ENCODE measurements around the gene NGRN. TPM values are rescaled to one million over a fixed set of nuclear protein-coding genes. Genes with fewer than 3 reads are reported as not detected.

NGRN gene
- total and polyA plus RNA-seq, 2 experiments from 2014 or later = 88.9 to 131 TPM

GRCh38 chr15:90297021-90297420 is 31.5 kb downstream of the NGRN start (continued):
- TF ChIP-seq, protein P1, sequence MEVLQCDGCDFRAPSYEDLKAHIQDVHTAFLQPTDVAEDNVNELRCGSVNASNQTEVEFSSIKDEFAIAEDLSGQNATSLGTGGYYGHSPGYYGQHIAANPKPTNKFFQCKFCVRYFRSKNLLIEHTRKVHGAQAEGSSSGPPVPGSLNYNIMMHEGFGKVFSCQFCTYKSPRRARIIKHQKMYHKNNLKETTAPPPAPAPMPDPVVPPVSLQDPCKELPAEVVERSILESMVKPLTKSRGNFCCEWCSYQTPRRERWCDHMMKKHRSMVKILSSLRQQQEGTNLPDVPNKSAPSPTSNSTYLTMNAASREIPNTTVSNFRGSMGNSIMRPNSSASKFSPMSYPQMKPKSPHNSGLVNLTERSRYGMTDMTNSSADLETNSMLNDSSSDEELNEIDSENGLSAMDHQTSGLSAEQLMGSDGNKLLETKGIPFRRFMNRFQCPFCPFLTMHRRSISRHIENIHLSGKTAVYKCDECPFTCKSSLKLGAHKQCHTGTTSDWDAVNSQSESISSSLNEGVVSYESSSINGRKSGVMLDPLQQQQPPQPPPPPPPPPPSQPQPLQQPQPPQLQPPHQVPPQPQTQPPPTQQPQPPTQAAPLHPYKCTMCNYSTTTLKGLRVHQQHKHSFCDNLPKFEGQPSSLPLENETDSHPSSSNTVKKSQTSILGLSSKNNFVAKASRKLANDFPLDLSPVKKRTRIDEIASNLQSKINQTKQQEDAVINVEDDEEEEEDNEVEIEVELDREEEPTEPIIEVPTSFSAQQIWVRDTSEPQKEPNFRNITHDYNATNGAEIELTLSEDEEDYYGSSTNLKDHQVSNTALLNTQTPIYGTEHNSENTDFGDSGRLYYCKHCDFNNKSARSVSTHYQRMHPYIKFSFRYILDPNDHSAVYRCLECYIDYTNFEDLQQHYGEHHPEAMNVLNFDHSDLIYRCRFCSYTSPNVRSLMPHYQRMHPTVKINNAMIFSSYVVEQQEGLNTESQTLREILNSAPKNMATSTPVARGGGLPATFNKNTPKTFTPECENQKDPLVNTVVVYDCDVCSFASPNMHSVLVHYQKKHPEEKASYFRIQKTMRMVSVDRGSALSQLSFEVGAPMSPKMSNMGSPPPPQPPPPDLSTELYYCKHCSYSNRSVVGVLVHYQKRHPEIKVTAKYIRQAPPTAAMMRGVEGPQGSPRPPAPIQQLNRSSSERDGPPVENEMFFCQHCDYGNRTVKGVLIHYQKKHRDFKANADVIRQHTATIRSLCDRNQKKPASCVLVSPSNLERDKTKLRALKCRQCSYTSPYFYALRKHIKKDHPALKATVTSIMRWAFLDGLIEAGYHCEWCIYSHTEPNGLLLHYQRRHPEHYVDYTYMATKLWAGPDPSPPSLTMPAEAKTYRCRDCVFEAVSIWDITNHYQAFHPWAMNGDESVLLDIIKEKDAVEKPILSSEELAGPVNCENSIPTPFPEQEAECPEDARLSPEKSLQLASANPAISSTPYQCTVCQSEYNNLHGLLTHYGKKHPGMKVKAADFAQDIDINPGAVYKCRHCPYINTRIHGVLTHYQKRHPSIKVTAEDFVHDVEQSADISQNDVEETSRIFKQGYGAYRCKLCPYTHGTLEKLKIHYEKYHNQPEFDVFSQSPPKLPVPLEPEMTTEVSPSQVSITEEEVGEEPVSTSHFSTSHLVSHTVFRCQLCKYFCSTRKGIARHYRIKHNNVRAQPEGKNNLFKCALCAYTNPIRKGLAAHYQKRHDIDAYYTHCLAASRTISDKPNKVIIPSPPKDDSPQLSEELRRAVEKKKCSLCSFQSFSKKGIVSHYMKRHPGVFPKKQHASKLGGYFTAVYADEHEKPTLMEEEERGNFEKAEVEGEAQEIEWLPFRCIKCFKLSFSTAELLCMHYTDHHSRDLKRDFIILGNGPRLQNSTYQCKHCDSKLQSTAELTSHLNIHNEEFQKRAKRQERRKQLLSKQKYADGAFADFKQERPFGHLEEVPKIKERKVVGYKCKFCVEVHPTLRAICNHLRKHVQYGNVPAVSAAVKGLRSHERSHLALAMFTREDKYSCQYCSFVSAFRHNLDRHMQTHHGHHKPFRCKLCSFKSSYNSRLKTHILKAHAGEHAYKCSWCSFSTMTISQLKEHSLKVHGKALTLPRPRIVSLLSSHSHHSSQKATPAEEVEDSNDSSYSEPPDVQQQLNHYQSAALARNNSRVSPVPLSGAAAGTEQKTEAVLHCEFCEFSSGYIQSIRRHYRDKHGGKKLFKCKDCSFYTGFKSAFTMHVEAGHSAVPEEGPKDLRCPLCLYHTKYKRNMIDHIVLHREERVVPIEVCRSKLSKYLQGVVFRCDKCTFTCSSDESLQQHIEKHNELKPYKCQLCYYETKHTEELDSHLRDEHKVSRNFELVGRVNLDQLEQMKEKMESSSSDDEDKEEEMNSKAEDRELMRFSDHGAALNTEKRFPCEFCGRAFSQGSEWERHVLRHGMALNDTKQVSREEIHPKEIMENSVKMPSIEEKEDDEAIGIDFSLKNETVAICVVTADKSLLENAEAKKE (CRISPR knock-in tag; IDR thresholded peaks at IDR 0.05) = no peak
- TF ChIP-seq ETS1 (IDR thresholded peaks at IDR 0.05) (no peak), CREB1 (CRISPR knock-in tag; IDR thresholded peaks at IDR 0.05; ENCODE audit: low read depth) (no peak), ZNF331 (CRISPR knock-in tag; IDR thresholded peaks at IDR 0.05; ENCODE audit: low read depth) (no peak)

DNA sequence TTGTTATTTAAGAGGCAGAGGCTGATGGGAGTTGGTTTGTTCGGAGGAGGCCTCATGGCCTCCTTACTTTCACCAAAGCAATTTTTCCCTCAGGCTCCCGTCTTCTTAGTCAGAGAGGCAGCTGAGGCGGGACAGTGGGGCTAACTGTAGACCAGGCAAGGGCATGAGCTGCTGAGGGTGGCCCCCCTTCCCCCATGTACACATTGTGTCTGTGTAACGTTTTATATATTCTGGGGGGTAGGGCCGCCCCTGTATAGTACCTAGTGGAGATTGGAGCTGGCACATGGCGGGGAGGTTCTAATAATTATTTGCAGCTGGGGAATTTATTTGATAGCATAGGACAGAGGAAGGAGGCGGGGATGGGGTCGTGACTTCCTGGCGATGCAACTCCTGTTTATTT is 35.1 kb downstream of the NGRN start:
- peaks cover 20% of the 10 kb centered on the region for H3K4me1 Mint-ChIP-seq
- no peaks in the 10 kb centered on the region for H3K9me3 Mint-ChIP-seq
- ATAC-seq = no peak
- H2AFZ ChIP-seq = 0 out of 2 replicates have a peak overlapping the region, but pooled peaks have one; percentile 70
- no peaks in the 10 kb centered on the region for H3K79me2 ChIP-seq (replicated peaks; ENCODE audit: insufficient read depth)
- 0 out of 2 replicates have a peak overlapping the region, but pooled peaks have one; percentile 31 for H3K27ac Mint-ChIP-seq
- DNase-seq (ENCODE audit: low spot score) = no peak
- no peaks in the 10 kb centered on the region for H4K20me1 ChIP-seq (replicated peaks; ENCODE audit: insufficient read depth)
- no peak overlapping the region for H3K4me2 ChIP-seq
- no peaks in the 10 kb centered on the region for H3K27me3 ChIP-seq (ENCODE audit: insufficient read depth)
- H3K9me2 ChIP-seq (ENCODE audit: insufficient read depth) = no peaks in the 10 kb centered on the region
- H3K27me3 Mint-ChIP-seq (ENCODE audit: insufficient read depth, low read depth, poor library complexity) = peaks cover 2% of the 10 kb centered on the region
- no peaks in the 10 kb centered on the region for H3K36me3 ChIP-seq (ENCODE audit: insufficient read depth)
- H3K4me1 ChIP-seq (ENCODE audit: insufficient read depth) = peaks cover 6% of the 10 kb centered on the region
- no peaks in the 10 kb centered on the region for H3K36me3 Mint-ChIP-seq (ENCODE audit: low read depth)
- no peak overlapping the region for H3K27ac ChIP-seq (ENCODE audit: low read depth)
- no peak overlapping the region; the same call in 2 of the 3 replicates for H3K4me3 Mint-ChIP-seq
- H3K4me3 ChIP-seq = no peak overlapping the region
- no peaks in the 10 kb centered on the region for H3F3A ChIP-seq (replicated peaks; ENCODE audit: low read depth)
- no peak for TF ChIP-seq EZH2 (IDR thresholded peaks at IDR 0.05; ENCODE audit: low read depth, unreplicated experiment)
- TF ChIP-seq, protein P1 (CRISPR knock-in tag; IDR thresholded peaks at IDR 0.05) = no peak
